SK-N-SH treated with all-trans-retinoic acid at 6 μM for 48 hours (cell line): ENCODE measurements around the gene SSU72.

Experiments
- BACH2 ChIP-seq: fragments of 250-450 bp; sonication (Bioruptor Pico); IDR thresholded peaks from 2 replicates; pipeline ENCODE4 v1.9.0; 2021; ENCODE audit warnings: mild to moderate bottlenecking, borderline replicate concordance
- CREB5 ChIP-seq: fragments of 250-450 bp; sonication (Bioruptor Pico); IDR thresholded peaks from 2 replicates; pipeline ENCODE4 v1.5.1; 2020; ENCODE audit warnings: low read depth, mild to moderate bottlenecking, moderate library complexity
- CSRNP3 ChIP-seq: fragments of 250-450 bp; sonication (Bioruptor Pico); IDR thresholded peaks from 2 replicates; pipeline ENCODE4 v1.5.1; 2021; ENCODE audit warnings: mild to moderate bottlenecking, moderate library complexity
- PATZ1 ChIP-seq: fragments of 250-450 bp; sonication (Bioruptor Pico); IDR thresholded peaks from 2 replicates; pipeline ENCODE4 v1.8.0; 2020; ENCODE audit warnings: mild to moderate bottlenecking, moderate library complexity, borderline replicate concordance
- SNAI2 ChIP-seq: fragments of 250-450 bp; sonication (Bioruptor Pico); IDR thresholded peaks from 2 replicates; pipeline ENCODE4 v1.5.0; 2020; ENCODE audit warnings: mild to moderate bottlenecking, moderate library complexity
- ZFP3 ChIP-seq: fragments of 250-450 bp; sonication (Bioruptor Pico); IDR thresholded peaks from 2 replicates; pipeline ENCODE4 v1.5.0; 2020; ENCODE audit warnings: mild to moderate bottlenecking, moderate library complexity
- ZFP30 ChIP-seq: fragments of 450-650 bp; formaldehyde crosslinking; IDR thresholded peaks from 2 replicates; pipeline ENCODE4 v1.5.0; 2022; ENCODE audit warnings: mild to moderate bottlenecking, moderate library complexity
- TF ChIP-seq, protein P1 (sequence below): fragments of 250-450 bp; sonication (Bioruptor Pico); IDR thresholded peaks from 2 replicates; pipeline ENCODE4 v1.5.0; 2020; ENCODE audit warnings: mild to moderate bottlenecking, moderate library complexity

DNA sequence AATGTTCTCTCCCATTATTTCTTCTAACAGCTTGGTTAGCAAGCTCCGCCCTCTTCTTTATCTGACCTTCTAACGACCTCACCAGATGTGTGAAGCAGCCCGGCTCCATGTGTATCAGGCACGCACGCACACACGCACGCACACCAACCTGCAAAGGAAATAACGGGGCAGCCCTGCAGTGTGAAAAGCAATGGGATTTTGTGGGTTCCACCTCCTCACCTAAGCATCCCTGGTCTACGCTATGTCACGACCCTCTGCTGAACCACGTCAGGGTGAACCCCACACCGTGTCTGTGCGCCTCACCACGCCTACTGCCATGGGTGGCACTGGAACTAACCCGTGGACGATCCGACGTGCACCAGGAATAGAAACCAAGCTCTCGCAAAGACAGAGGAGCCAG lies 10.4 kb downstream of the SSU72 start:
- TF ChIP-seq CREB5 (CRISPR knock-in tag) (no peak), BACH2 (CRISPR knock-in tag) (no peak), SNAI2 (CRISPR knock-in tag) (no peak), PATZ1 (no peak), ZFP3 (CRISPR knock-in tag) (no peak), CSRNP3 (CRISPR knock-in tag) (no peak), ZFP30 (CRISPR knock-in tag) (no peak)
- TF ChIP-seq, protein P1, sequence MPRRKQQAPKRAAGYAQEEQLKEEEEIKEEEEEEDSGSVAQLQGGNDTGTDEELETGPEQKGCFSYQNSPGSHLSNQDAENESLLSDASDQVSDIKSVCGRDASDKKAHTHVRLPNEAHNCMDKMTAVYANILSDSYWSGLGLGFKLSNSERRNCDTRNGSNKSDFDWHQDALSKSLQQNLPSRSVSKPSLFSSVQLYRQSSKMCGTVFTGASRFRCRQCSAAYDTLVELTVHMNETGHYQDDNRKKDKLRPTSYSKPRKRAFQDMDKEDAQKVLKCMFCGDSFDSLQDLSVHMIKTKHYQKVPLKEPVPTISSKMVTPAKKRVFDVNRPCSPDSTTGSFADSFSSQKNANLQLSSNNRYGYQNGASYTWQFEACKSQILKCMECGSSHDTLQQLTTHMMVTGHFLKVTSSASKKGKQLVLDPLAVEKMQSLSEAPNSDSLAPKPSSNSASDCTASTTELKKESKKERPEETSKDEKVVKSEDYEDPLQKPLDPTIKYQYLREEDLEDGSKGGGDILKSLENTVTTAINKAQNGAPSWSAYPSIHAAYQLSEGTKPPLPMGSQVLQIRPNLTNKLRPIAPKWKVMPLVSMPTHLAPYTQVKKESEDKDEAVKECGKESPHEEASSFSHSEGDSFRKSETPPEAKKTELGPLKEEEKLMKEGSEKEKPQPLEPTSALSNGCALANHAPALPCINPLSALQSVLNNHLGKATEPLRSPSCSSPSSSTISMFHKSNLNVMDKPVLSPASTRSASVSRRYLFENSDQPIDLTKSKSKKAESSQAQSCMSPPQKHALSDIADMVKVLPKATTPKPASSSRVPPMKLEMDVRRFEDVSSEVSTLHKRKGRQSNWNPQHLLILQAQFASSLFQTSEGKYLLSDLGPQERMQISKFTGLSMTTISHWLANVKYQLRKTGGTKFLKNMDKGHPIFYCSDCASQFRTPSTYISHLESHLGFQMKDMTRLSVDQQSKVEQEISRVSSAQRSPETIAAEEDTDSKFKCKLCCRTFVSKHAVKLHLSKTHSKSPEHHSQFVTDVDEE (CRISPR knock-in tag): no peak
